ENCODE results near the gene ATP5PD. TPM values are rescaled to one million over a fixed set of nuclear protein-coding genes. Genes with fewer than 3 reads are reported as not detected.

The ATP5PD gene
- total RNA-seq, 1 donor from 2014 or later, result 247 TPM

Small RNA genes within 50 kb of the gene (small RNA-seq; reads per million reads assigned to genes)
- gene AC111186.1 (not detected), gene RF00019 (not detected), gene RN7SL573P (not detected), gene RNU6-362P (not detected)

Other genes starting within 250 kb of the ATP5PD start
- 2.1 TPM for gene GRIN2C, start 187.1 kb downstream of the ATP5PD start, total RNA-seq
- gene FDXR, start 174.0 kb downstream of the ATP5PD start, total RNA-seq, result 3.7 TPM
- not detected for gene FADS6, start 153.3 kb downstream of the ATP5PD start, total RNA-seq
- under 0.01 TPM for gene USH1G, start 123.7 kb downstream of the ATP5PD start, total RNA-seq
- not detected for gene OTOP2, start 122.7 kb downstream of the ATP5PD start, total RNA-seq
- gene OTOP3, start 111.1 kb downstream of the ATP5PD start, total RNA-seq, result not detected
- gene HID1, start 74.2 kb downstream of the ATP5PD start, total RNA-seq, result 3.7 TPM
- gene CDR2L, start 59.3 kb downstream of the ATP5PD start, total RNA-seq, result 2.6 TPM
- gene MRPL58, start 34.3 kb downstream of the ATP5PD start, total RNA-seq, result 20.9 TPM
- 9.4 TPM for gene KCTD2, start 256 bp upstream of the ATP5PD start, total RNA-seq
- gene SLC16A5, start 41.0 kb upstream of the ATP5PD start, total RNA-seq, result 4.2 TPM
- gene ARMC7, start 63.0 kb upstream of the ATP5PD start, total RNA-seq, result 1.0 TPM
- gene NT5C, start 84.8 kb upstream of the ATP5PD start, total RNA-seq, result 32.9 TPM
- gene JPT1, start 107.5 kb upstream of the ATP5PD start, total RNA-seq, result 109 TPM
- gene SUMO2, start 136.0 kb upstream of the ATP5PD start, total RNA-seq, result 62.1 TPM
- 22.4 TPM for gene NUP85, start 158.7 kb upstream of the ATP5PD start, total RNA-seq
- gene GGA3, start 214.6 kb upstream of the ATP5PD start, total RNA-seq, result 4.7 TPM
- gene MRPS7, start 214.9 kb upstream of the ATP5PD start, total RNA-seq, result 71.5 TPM
- 7.8 TPM for gene MIF4GD, start 224.3 kb upstream of the ATP5PD start, total RNA-seq
- 1.0 TPM for gene SLC25A19, start 242.5 kb upstream of the ATP5PD start, total RNA-seq